GM18520 (cell line): Measurements from ENCODE around the gene LRRC17.

Experiments used
- ATAC-seq: cut with Tn5 transposase; IDR thresholded peaks from one replicate; pipeline ENCODE4 v1.9.1; 2021; ENCODE audit not compliant: unreplicated experiment

LRRC17 gene

GRCh38 chr7:102985176-102985783, 72.5 kb downstream of the LRRC17 start:
- no peak for ATAC-seq

GRCh38 chr7:102988088-102988487, 75.3 kb downstream of the LRRC17 start:
- no peak for ATAC-seq

- no peak for ATAC-seq
Observed at GRCh38 chr7:102988631-102989560, 76.1 kb downstream of the LRRC17 start.

DNA sequence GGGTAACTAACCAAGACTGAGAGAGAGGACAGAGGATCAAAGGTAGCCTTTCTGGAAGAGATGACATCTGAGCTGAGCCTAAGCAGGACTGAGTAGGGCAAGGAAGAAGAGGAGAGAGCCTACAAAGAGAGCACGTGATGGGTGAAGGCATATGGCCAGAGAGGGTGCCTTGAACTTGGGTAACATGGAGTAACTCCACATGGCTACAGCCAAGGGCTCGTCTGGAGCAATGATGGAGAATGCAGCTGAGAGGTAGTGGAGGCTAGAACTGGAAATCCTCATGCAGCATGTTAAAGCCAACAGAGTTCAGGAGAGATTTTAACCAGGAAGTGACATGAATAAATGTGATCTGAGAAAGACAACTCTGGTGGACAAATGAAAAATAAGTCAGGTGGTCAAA, 77.8 kb downstream of the LRRC17 start:
- ATAC-seq = no peak

GRCh38 chr7:102991077-102991539, 78.3 kb downstream of the LRRC17 start:
- no peak for ATAC-seq

DNA sequence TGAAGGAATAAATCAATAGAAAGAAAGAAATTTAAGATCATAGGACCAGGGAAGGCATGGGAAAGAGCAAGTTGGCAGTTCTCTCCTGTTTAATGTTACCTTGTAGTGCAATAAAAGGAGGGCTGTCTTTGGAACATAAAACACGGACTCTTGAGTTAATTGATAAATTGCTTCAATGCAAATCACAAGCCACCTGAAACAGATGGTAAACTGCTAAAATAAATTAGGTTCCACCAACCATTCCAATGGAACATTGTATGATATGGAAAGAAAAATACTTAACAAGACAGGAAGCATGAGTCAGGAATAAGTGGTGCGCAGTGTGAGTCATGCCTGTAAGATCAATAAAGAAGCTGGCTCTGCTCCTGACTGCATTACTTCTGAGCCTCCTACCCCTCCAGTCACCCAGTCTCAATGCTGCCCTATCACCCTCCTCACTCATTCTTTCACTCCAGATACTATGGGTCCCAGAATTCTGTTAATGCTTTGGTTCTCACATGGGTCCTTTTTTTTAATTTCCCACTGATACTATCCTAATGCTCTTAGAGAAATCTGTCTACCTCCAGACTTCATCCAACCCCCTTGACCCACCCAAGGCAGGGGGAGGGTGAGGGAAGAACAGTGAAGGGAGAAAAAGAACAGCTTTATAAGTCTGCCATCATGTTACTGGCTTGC, 78.9 kb downstream of the LRRC17 start:
- ATAC-seq = no peak

- ATAC-seq = no peak
Observed at GRCh38 chr7:102992509-102992937, 79.7 kb downstream of the LRRC17 start.

- ATAC-seq = no peak
Observed at GRCh38 chr7:102992938-102993717, 80.3 kb downstream of the LRRC17 start.

GRCh38 chr7:102993718-102994029, 80.9 kb downstream of the LRRC17 start:
- no peak for ATAC-seq

- no peak for ATAC-seq
Observed at GRCh38 chr7:102994567-102994966, 81.8 kb downstream of the LRRC17 start.
